Neural cell (in vitro differentiated cells): Measurements from ENCODE around the gene SMCO2. TPM values are rescaled to one million over a fixed set of nuclear protein-coding genes. Genes with fewer than 3 reads are reported as not detected.

Source experiments
- H2AFZ ChIP-seq: fragments of 200-600, 300-800 bp; sonication (generic), shearing (Covaris generic); 2 replicates; pipeline ENCODE4 v1.6.0; 2014; ENCODE audit warnings: low read depth, mild to moderate bottlenecking, antibody characterized with exemption, low read length, moderate library complexity
- H3F3A ChIP-seq: fragments of 200-600 bp; shearing (Covaris generic); 2 replicates; pipeline ENCODE4 v1.6.1; 2016; ENCODE audit warnings: mild to moderate bottlenecking, moderate library complexity, mixed read lengths, antibody characterized with exemption, low read length; ENCODE audit not compliant: insufficient read depth, poor library complexity, severe bottlenecking
- H3K27ac ChIP-seq: fragments of 200-600, 300-800 bp; sonication (generic), shearing (Covaris generic); 2 replicates; pipeline ENCODE4 v1.5.1; 2014; ENCODE audit warnings: mild to moderate bottlenecking, low read length, moderate library complexity
- H3K27me3 ChIP-seq: fragments of 300-800, 200-600 bp; sonication (generic), shearing (Covaris generic); 2 replicates; pipeline ENCODE4 v1.6.0; 2014; ENCODE audit warnings: mild to moderate bottlenecking, low read depth, low read length, moderate library complexity; ENCODE audit not compliant: insufficient read depth
- H3K36me3 ChIP-seq: fragments of 300-800, 200-600 bp; sonication (generic), shearing (Covaris generic); 2 replicates; pipeline ENCODE4 v1.5.1; 2014; ENCODE audit warnings: mild to moderate bottlenecking, antibody characterized with exemption, low read length, moderate library complexity; ENCODE audit not compliant: insufficient read depth
- H3K4me2 ChIP-seq: fragments of 300-800, 200-600 bp; sonication (generic), shearing (Covaris generic); 2 replicates; pipeline ENCODE4 v1.6.0; 2014; ENCODE audit warnings: mild to moderate bottlenecking, low read length
- H3K4me3 ChIP-seq: fragments of 300-800, 200-600 bp; sonication (generic), shearing (Covaris generic); 2 replicates; pipeline ENCODE4 v1.5.1; 2014; ENCODE audit warnings: mild to moderate bottlenecking, low read length, moderate library complexity
- H3K79me2 ChIP-seq: fragments of 200-600 bp; shearing (Covaris generic); replicated peaks from 2 replicates; pipeline ENCODE4 v1.6.0; 2014; ENCODE audit warnings: mild to moderate bottlenecking, low read length, moderate library complexity; ENCODE audit not compliant: insufficient read depth
- H3K9ac ChIP-seq: fragments of 300-800, 200-600 bp; sonication (generic), shearing (Covaris generic); 2 replicates; pipeline ENCODE4 v1.6.1; 2016; ENCODE audit warnings: mild to moderate bottlenecking, low read length, mixed read lengths
- H3K9me2 ChIP-seq: fragments of 200-600 bp; shearing (Covaris generic); 2 replicates; pipeline ENCODE4 v1.6.1; 2016; ENCODE audit warnings: mild to moderate bottlenecking, low read length, mixed read lengths; ENCODE audit not compliant: insufficient read depth
- H3K9me3 ChIP-seq: fragments of 200-600, 300-800 bp; sonication (generic), shearing (Covaris generic); 2 replicates; pipeline ENCODE4 v1.6.1; 2016; ENCODE audit warnings: mild to moderate bottlenecking, mixed run types, low read length, moderate library complexity, mixed read lengths
- H4K20me1 ChIP-seq: fragments of 200-600 bp; shearing (Covaris generic); 2 replicates; pipeline ENCODE4 v1.6.1; 2016; ENCODE audit warnings: mild to moderate bottlenecking, mixed run types; ENCODE audit not compliant: insufficient read depth
- EP300 ChIP-seq: fragments of 450-650 bp; conservative IDR thresholded peaks from 2 replicates; pipeline ENCODE4 v1.6.1; 2014; ENCODE audit warnings: antibody characterized with exemption, mild to moderate bottlenecking, moderate library complexity; ENCODE audit not compliant: poor library complexity, severe bottlenecking
- EZH2 ChIP-seq: fragments of 200-600, 300-800 bp; shearing (Covaris generic), sonication (generic); IDR thresholded peaks from 2 replicates; pipeline ENCODE4 v1.6.1; 2014; ENCODE audit warnings: antibody characterized with exemption, low read length, borderline replicate concordance, mild to moderate bottlenecking; ENCODE audit not compliant: insufficient read depth, poor library complexity, severe bottlenecking
- MXI1 ChIP-seq: fragments of 450-650 bp; conservative IDR thresholded peaks from 2 replicates; pipeline ENCODE4 v1.6.1; 2014; ENCODE audit warnings: antibody characterized with exemption, mild to moderate bottlenecking; ENCODE audit not compliant: poor library complexity, severe bottlenecking
- POLR2AphosphoS5 ChIP-seq: IDR thresholded peaks from 2 replicates; pipeline ENCODE4 v1.6.1; 2012
- RAD21 ChIP-seq: fragments of 450-650 bp; conservative IDR thresholded peaks from 2 replicates; pipeline ENCODE4 v1.6.1; 2014; ENCODE audit warnings: antibody characterized with exemption, mild to moderate bottlenecking, moderate library complexity
- SMC3 ChIP-seq: fragments of 450-650 bp; conservative IDR thresholded peaks from 2 replicates; pipeline ENCODE4 v1.6.1; 2014; ENCODE audit warnings: antibody characterized with exemption, mild to moderate bottlenecking, moderate library complexity; ENCODE audit not compliant: poor library complexity
- TAF1 ChIP-seq: IDR thresholded peaks from 2 replicates; pipeline ENCODE4 v1.6.1; 2012; ENCODE audit warnings: low read depth
- polyA plus RNA-seq: library from polyadenylated mRNA; depleted of rRNA; stranded (reverse); fragments of >200 nt; gene quantifications from 2 replicates; pipeline ENCODE4 v1.2.3, GENCODE V29; 2014
- TF ChIP-seq, protein P1 (sequence below): fragments of 450-650 bp; IDR thresholded peaks from 2 replicates; pipeline ENCODE4 v1.5.1; 2014; ENCODE audit warnings: antibody characterized with exemption, mild to moderate bottlenecking, moderate library complexity; ENCODE audit not compliant: poor library complexity, severe bottlenecking
- TF ChIP-seq, protein P2 (sequence below): IDR thresholded peaks from 2 replicates; pipeline ENCODE4 v1.6.1; 2012; ENCODE audit warnings: borderline replicate concordance

Gene SMCO2
- polyA plus RNA-seq, 1 donor from 2014 or later = not detected

DNA sequence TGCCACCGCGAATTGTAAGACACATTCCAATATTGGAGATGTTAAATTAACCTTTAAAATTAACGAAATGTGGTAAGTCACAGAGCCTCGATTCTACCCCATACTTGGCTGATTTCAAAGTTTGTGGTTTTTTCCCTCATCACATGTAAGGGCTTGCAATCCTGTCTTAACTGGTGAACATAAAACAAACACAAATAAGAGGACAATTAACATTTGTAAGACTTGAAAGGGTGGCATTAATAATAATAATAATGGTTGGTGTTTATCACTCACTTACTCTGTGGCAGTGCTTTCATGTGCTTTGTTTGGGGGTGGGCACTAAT is 104.1 kb downstream of the SMCO2 start:
- H2AFZ ChIP-seq = no peak overlapping the region
- H3K9me3 ChIP-seq = no peaks in the 10 kb centered on the region
- TF ChIP-seq, protein P1, sequence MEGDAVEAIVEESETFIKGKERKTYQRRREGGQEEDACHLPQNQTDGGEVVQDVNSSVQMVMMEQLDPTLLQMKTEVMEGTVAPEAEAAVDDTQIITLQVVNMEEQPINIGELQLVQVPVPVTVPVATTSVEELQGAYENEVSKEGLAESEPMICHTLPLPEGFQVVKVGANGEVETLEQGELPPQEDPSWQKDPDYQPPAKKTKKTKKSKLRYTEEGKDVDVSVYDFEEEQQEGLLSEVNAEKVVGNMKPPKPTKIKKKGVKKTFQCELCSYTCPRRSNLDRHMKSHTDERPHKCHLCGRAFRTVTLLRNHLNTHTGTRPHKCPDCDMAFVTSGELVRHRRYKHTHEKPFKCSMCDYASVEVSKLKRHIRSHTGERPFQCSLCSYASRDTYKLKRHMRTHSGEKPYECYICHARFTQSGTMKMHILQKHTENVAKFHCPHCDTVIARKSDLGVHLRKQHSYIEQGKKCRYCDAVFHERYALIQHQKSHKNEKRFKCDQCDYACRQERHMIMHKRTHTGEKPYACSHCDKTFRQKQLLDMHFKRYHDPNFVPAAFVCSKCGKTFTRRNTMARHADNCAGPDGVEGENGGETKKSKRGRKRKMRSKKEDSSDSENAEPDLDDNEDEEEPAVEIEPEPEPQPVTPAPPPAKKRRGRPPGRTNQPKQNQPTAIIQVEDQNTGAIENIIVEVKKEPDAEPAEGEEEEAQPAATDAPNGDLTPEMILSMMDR = no peak
- TF ChIP-seq TAF1 (no peak), RAD21 (no peak), MXI1 (no peak), SMC3 (no peak), POLR2AphosphoS5 (no peak)
- no peaks in the 10 kb centered on the region for H3K79me2 ChIP-seq
- no peak overlapping the region for H3K4me2 ChIP-seq
- no peak overlapping the region for H3K4me3 ChIP-seq
- H3K9me2 ChIP-seq = no peaks in the 10 kb centered on the region
- no peaks in the 10 kb centered on the region for H3K27me3 ChIP-seq
- no peaks in the 10 kb centered on the region for H3K36me3 ChIP-seq
- no peaks in the 10 kb centered on the region for H4K20me1 ChIP-seq
- no peaks in the 10 kb centered on the region for H3F3A ChIP-seq
- no peak overlapping the region for H3K27ac ChIP-seq
- no peak overlapping the region for H3K9ac ChIP-seq

DNA sequence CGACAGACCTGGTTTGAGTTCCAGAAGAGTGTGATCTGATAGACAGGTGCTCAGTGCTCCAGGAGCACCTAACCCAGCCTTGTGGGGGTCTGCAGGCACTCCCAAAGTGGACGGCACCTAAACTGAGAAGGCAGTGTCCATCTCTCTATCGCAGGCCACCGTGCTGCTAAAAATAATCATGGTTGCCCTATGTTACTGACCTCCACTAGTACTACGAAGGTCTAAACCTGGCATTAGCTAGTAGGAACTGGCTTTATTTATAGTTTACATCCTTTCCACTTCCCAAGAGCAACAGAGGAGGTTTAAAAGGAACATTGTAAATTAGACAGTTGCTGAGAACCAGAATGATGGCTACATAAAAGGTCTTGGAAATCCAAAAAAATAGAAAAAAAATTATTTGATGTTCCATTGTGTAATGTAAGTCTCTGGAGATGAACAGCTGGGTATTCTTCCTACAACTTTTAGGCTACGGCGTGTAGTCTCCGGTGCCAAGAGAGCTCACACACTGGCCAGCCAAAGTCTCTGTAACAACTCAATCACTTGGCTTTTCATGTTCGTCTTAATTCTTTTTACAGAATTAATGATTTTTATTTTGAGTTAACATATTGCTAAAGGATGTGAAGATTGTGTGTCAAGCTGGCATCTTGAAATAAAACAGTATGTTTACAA is 104.8 kb downstream of the SMCO2 start:
- Histone ChIP-seq H4K20me1 (no peaks in the 10 kb centered on the region), H3K27ac (no peak overlapping the region), H3K4me3 (no peak overlapping the region), H3K9me2 (no peaks in the 10 kb centered on the region), H3F3A (no peaks in the 10 kb centered on the region), H3K9me3 (no peaks in the 10 kb centered on the region), H3K79me2 (no peaks in the 10 kb centered on the region), H3K27me3 (no peaks in the 10 kb centered on the region), H3K4me2 (no peak overlapping the region), H2AFZ (no peak overlapping the region), H3K9ac (no peak overlapping the region), H3K36me3 (no peaks in the 10 kb centered on the region)
- TF ChIP-seq TAF1 (no peak), POLR2AphosphoS5 (no peak), MXI1 (no peak), SMC3 (no peak), EP300 (no peak), RAD21 (no peak), EZH2 (no peak)
- TF ChIP-seq, protein P1 = no peak
- TF ChIP-seq, protein P2, sequence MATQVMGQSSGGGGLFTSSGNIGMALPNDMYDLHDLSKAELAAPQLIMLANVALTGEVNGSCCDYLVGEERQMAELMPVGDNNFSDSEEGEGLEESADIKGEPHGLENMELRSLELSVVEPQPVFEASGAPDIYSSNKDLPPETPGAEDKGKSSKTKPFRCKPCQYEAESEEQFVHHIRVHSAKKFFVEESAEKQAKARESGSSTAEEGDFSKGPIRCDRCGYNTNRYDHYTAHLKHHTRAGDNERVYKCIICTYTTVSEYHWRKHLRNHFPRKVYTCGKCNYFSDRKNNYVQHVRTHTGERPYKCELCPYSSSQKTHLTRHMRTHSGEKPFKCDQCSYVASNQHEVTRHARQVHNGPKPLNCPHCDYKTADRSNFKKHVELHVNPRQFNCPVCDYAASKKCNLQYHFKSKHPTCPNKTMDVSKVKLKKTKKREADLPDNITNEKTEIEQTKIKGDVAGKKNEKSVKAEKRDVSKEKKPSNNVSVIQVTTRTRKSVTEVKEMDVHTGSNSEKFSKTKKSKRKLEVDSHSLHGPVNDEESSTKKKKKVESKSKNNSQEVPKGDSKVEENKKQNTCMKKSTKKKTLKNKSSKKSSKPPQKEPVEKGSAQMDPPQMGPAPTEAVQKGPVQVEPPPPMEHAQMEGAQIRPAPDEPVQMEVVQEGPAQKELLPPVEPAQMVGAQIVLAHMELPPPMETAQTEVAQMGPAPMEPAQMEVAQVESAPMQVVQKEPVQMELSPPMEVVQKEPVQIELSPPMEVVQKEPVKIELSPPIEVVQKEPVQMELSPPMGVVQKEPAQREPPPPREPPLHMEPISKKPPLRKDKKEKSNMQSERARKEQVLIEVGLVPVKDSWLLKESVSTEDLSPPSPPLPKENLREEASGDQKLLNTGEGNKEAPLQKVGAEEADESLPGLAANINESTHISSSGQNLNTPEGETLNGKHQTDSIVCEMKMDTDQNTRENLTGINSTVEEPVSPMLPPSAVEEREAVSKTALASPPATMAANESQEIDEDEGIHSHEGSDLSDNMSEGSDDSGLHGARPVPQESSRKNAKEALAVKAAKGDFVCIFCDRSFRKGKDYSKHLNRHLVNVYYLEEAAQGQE = no peak

Other genes with a start within 250 kb of the SMCO2 start
- 22.4 and 31.5 TPM in 2 replicates for gene STK38L, start 202.4 kb upstream of the SMCO2 start, polyA plus RNA-seq
- gene BMAL2, start 113.9 kb upstream of the SMCO2 start, polyA plus RNA-seq = 9.8 and 11.3 TPM in 2 replicates
- gene PPFIBP1, start 77.5 kb downstream of the SMCO2 start, polyA plus RNA-seq = 29.1 and 30.2 TPM in 2 replicates
- 0.88 TPM in 1 of 2 replicates, not detected in the other for gene REP15, start 249.7 kb downstream of the SMCO2 start, polyA plus RNA-seq